Middle frontal gyrus (tissue), 1 donor: ENCODE data around the gene LRRC27.
"Not testable (repeated sequence)": the region's sequence is repeated elsewhere in the genome, so short reads cannot be mapped to it uniquely, and the experiment has no call there.

ENCODE experiments used
- DNase-seq: peaks from one replicate; pipeline ENCODE4 v3.0.0-alpha.2; 2015; ENCODE audit warnings: low spot score; ENCODE audit errors: extremely low spot score

LRRC27 gene

DNA sequence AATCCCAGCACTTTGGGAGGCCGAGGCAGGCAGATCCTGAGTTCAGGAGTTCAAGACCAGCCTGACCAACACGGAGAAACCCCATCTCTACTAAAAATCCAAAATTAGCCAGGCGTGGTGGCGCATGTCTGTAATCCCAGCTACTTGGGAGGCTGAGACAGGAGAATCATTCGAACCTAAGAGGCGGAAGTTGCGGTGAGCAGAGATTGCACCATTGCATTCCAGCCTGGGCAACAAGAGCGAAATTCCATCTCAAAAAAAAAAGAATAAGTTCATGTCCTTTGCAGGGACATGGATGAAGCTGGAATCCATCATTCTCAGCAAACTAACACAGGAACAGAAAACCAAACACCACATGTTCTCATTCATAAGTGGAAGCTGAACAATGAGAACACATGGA lies 17.1 kb upstream of the LRRC27 start:
- not testable (repeated sequence) for DNase-seq

DNA sequence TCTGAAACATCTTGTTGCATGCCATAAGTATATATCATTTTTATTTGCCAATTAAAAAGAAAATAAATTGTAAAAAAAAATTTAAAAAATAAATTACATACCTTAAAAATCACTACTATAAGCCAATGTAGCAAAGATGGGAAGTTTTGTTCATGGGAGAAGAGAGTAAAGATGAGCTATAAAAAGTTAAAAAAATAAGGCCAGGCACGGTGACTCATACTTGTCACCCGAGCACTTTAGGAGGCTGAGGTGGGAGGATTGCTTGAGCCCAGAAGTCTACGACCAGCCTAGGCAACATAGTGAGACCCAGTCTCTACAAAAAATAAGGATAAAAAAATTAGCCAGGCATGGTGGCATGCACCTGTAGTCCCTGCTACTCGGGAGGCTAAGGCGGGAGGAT lies 15.9 kb upstream of the LRRC27 start:
- no peak for DNase-seq

- DNase-seq = not testable (repeated sequence)
These were observed 14.5 kb upstream of the LRRC27 start for GRCh38 chr10:132317477-132317876.

DNA sequence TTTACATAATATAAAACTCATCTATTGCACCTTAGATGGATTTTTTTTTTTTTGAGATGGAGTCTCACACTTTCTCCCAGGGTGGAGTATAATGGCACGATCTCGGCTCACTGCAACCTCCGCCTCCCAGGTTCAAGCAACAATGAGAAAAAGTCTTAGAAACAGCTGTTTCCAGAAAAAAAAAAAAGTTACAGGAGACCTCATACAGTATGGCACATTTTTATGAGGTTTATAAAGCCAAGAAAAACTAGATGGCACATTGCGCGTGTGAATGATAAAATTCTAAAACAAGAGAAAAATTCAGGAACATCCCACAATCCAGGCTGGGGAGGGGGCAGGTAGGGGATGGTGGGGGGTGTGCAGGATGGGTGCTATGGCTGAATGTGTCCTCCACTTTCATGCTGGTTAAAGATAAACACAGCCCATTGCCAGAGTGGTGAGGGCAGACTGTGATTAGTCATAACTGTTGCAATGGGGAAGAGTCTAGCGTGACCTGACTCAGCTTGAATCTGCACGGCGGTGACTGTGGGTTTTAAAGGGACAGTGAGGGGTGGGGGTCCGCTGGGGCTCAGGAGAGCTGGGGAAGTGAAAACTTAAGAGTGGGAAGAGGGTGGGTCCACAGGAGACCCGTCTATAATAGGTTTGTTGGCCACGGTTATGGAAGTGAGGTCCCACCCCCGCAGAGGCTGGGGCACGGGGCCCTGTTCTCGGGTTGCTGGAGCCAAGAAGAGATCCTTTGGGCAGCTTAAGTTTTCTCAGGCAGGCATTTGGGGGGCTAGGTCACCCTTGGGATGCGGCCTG lies 11.9 kb upstream of the LRRC27 start:
- DNase-seq = no peak

- no peak for DNase-seq
These were observed 11.1 kb upstream of the LRRC27 start for GRCh38 chr10:132320654-132321469.

DNA sequence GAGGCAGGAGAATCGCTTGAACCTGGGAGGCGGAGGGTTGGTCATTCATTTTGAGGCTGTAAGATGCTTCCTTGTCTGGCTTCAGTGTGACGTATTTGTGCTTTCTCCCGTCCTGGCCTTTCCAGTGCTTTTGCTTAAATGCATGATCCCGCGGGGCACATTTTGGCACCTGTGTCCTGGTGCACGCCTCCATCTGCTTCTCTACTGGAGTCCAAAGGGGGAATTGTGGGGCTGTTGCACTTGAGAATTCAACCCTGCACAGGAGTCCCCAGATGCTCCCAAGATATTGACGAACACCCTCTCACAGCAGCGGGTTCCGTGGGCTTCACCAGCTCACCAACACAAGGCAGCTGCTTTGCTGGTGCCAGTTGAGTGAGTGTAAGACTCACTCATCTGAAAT lies 10.3 kb upstream of the LRRC27 start:
- no peak for DNase-seq

DNA sequence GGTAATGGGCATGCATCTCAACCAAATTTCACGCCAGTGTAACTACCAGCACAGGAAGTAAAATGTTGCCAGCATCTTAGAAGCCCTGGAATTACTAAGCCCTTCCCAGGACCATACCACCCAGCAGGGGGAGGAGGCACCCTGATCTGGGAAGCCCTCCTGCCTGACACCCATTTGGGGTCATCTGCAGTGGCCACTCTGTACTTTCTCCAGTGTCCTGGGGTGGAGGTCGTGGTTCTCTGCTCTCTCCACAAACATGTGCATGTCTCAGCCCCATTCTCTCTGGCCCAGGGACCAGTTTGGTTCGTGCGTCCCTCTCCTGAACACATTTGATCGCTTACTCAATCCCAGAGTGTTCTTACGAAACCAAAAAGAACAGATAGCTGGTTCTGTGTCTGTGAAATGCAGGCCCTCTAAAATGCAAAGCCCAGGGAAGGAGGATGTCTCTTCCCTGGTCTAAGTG lies 9.4 kb upstream of the LRRC27 start:
- DNase-seq = no peak

GRCh38 chr10:132324186-132324585 lies 7.8 kb upstream of the LRRC27 start:
- DNase-seq = no peak

- DNase-seq = no peak
These were observed 5.6 kb upstream of the LRRC27 start for GRCh38 chr10:132326344-132326889.

DNA sequence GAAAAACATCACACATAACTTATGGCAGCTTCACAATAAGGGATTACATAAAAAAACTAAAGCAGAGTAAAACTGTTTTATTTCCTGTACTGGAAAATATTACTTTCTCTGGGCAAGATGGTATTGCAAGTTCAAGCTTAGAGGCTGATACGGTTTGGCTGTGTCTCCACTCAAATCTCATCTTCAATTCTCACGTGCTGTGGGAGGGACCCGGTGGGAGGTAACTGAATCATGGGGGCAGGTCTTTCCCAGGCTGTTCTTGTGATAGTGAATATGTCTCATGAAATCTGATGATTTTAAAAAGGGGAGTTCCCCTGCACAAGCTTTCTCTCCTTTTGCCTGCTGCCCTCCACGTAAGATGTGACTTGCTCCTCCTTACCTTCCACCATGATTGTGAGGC lies 5.1 kb upstream of the LRRC27 start:
- DNase-seq = no peak

DNA sequence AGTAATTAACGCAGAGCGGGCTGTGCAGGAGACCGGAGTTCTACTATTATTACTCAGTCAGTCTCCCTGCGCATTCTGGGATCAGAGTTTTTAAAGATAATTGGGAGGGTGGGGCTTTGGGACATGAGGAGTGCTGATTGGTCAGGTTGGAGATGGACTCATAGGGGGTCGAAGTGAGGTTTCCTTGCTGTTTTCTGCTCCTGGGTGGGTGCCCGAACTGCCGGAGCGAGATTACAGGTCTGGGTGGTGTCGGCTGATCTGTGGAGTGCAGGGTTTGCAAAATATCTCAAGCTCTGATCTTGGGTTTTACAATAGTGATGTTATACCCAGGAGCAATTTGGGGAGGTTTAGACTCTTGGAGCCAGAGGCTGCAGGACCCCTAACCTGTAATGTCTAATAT lies 3.9 kb upstream of the LRRC27 start:
- no peak for DNase-seq

DNA sequence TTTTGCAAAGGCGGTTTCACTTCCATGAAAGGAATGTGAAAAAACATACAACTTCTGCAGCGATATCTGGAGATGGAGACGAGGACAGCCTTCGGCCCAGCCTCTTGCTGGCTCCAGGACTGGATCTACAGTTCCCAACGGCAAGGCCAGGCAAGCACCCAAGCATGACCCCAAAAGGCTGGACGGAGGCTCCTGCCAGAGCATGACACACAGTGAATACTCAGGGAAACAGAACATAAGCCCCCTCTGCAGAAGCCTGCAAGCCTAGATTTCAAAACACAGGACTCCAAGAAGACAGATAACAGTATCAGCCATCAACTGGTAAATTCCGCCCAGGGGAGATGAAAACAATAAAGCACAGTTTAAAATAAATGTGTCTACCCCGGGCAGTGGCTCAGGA lies 3.3 kb upstream of the LRRC27 start:
- no peak for DNase-seq

DNA sequence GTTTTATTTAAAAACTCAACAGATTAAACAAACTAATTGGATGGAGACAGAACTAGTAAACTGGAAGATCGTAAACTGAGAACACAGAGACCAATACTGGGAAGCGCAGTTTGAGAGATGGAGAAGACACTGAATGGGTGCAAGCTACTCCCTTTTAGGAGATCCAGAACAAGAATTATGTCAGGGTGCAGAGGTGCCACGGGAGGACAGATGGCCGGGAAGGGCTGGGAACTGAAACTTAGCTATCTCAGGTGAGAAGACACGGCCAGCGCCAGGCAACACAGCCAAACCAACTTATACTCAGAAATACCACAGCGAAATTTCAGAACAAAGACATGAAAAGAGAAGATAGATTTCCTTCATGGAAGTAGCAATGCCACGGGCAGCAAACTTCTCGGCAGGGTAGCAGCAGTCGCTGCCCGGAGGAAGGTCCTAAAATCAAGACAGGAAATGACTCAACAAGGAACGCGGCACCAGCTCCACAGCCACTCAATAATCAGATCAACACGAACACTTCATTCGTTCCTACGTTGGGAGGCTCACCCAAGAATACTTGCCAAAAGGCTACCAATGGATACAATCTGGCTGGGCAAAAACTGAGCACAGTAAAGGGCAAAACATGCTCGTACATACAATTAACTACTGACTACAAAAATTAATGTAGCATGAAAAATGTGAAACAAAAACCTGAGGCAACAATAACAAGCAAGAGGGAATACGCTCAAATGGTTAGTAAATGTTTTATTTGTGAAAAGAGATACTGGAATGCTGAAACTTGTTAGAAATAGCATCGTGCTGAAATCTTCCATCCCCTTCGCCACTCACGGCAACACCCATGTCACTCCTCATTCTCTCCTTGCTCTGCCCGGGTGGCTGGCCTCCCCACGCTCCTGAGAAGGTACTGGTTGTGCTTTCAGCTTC lies 2.2 kb upstream of the LRRC27 start:
- DNase-seq = no peak

GRCh38 chr10:132330486-132330833 lies 1.5 kb upstream of the LRRC27 start:
- no peak for DNase-seq

- DNase-seq = no peak
These were observed 401 bp downstream of the LRRC27 start for GRCh38 chr10:132332433-132332754.

DNA sequence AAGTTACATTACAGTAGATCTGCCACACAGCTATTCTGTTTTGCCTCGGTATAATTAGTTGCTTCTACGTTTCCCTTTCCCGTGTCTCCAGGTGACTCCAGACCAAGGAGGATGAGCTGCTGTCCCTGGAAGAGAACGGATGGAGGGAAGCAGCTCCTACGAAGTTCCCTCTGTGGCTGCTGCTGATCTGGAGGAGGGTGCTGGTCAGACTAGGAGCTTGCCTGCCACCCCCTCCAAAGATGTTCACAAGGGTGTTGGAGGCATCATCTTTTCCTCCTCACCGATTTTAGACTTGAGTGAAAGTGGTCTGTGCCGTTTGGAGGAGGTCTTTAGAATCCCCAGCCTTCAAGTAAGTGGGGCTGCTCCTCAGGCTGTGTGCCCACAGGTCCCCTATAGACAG lies 1.4 kb downstream of the LRRC27 start:
- no peak for DNase-seq

DNA sequence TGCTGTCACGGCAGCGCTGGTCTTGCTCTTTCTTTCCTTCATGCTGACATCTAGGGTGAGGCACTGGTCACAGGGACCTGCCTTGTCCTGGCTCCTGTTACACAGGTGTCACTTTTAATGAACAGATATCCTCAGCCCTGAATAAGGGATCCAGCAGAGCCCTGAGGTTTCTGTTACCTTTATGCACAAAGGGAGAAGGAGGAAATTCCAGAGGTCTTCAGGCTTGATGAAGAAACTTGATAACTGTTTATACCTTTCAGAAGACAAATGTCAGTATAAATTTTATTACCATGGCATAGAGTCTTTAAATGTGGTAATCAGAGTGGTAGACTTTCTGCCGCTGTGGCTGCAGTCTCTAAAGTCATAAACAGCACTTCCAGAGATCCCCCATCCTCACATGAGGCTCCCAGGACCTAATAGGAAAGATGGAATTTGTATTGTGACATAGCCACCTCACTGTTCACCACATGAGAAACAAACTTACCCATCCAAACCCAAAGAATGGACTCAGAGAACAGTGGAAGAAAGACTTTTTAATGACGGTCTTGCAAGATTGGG lies 2.7 kb downstream of the LRRC27 start:
- DNase-seq = no peak

DNA sequence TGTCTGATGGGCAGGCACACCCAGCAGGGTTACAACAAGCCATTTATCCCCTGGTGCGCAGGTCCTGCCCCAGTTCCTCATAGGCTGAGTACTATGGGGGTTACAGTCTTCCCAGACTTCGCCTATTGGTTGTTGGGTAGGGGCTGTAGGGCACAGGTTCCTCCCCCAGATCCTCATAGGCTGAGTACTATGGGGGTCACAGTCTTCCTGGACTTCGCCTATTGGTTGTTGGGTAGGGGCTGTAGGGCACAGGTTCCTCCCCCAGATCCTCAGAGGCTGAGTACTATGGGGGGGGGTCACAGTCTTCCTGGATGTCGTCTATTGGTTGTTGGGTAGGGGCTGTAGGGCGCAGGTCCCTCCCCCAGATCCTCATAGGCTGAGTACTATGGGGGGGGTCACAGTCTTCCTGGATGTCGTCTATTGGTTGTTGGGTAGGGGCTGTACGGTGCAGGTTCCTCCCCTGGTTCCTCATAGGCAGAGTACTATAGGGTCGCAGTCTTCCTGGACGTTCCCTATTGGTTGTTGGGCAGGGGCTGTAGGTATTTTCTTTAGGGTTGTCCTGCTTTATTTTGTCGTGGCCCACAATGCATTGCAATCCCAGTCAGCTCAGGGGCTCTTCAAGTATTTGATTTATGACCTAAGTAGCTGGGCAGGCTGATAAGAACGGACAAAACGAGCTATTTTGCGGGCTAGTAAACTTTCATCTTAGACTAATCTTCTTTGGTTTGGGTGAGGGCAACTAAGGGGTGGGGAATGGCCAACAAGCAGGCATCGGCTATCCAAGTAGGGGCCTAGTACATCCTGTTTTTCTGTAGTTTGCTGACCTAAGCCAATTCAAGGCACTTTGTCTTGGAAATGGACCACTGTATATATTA lies 3.4 kb downstream of the LRRC27 start:
- no peak for DNase-seq

DNA sequence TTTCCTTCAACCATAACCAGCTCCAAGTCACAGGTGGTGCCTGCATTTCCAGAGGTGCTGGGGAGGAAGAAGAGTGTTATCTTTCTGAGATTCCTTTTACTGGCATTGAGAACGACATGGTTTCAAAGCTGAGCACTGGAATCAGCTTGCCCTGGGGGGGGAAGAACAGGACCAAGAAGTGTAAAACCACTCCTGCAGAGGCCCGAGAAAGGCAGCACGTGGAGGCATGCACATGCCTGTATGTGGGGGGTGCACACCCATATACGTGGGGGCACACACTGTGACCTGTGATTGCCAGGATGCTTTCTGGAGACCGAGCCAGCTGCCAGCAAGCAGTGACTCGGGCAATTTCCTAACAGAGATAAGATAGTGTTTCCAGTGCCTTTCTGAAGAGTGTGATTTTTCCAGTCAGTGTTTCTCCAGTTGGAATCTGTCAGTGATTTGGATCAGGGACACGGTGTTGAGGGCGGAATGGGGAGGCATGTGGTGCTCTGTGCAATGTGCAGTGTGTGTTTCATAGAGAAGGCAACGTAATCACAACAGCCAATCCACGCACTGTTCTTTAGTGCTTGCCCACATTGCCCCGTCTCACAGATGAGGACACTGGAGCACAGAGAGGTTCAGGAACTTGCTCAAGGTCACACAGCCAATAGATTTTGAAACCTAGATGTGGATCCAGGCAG lies 4.2 kb downstream of the LRRC27 start:
- DNase-seq = no peak
